GM12872 (cell line): Measurements from ENCODE around the gene SLC6A1.

Experiments used
- TF ChIP-seq, protein P1 (sequence below): IDR thresholded peaks from 3 replicates; pipeline ENCODE4 v1.5.1; 2011; ENCODE audit warnings: low read depth, mild to moderate bottlenecking, low read length, moderate library complexity; ENCODE audit not compliant: insufficient read depth

The SLC6A1 gene

DNA sequence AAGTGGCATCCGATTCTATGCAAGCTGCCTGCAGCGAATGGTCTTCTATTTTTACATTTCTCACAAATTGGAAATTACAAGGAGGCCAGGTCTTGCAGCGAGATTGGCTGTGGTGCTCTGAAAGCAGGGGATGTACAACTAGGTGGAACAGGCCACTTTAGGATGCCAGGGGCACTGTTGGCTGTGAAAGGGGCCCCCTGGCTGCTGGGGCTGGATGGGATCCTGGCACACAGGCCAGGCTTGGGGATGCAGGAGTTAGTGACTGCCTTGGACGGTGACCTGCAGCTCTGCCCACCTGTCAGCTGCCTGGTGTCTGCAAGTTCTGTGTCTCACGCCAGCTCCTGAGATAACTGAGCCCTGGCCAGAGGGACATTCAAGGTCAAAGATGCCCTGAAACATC lies 4.6 kb downstream of the SLC6A1 start:
- TF ChIP-seq, protein P1, sequence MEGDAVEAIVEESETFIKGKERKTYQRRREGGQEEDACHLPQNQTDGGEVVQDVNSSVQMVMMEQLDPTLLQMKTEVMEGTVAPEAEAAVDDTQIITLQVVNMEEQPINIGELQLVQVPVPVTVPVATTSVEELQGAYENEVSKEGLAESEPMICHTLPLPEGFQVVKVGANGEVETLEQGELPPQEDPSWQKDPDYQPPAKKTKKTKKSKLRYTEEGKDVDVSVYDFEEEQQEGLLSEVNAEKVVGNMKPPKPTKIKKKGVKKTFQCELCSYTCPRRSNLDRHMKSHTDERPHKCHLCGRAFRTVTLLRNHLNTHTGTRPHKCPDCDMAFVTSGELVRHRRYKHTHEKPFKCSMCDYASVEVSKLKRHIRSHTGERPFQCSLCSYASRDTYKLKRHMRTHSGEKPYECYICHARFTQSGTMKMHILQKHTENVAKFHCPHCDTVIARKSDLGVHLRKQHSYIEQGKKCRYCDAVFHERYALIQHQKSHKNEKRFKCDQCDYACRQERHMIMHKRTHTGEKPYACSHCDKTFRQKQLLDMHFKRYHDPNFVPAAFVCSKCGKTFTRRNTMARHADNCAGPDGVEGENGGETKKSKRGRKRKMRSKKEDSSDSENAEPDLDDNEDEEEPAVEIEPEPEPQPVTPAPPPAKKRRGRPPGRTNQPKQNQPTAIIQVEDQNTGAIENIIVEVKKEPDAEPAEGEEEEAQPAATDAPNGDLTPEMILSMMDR, result no peak

DNA sequence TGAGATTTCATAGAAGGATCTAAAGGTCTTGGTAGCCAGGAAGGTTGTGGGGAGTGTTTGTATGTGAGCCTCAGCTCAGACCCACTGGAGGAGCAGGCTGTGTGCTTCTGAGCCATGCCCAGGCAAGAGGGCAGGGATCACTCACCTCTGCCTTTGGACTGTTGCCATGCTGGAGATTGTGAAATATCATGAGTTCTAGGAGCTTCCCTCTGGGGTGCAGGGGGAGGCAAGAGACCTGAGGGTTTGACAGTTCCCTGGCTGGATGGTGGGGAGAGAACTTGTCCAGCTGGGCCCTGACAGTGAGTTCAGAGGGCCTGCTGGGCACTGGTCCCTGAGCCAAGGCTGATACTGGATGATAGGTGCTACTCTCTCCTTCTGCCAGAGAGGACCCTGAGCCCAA lies 6.0 kb downstream of the SLC6A1 start:
- TF ChIP-seq, protein P1, result no peak

DNA sequence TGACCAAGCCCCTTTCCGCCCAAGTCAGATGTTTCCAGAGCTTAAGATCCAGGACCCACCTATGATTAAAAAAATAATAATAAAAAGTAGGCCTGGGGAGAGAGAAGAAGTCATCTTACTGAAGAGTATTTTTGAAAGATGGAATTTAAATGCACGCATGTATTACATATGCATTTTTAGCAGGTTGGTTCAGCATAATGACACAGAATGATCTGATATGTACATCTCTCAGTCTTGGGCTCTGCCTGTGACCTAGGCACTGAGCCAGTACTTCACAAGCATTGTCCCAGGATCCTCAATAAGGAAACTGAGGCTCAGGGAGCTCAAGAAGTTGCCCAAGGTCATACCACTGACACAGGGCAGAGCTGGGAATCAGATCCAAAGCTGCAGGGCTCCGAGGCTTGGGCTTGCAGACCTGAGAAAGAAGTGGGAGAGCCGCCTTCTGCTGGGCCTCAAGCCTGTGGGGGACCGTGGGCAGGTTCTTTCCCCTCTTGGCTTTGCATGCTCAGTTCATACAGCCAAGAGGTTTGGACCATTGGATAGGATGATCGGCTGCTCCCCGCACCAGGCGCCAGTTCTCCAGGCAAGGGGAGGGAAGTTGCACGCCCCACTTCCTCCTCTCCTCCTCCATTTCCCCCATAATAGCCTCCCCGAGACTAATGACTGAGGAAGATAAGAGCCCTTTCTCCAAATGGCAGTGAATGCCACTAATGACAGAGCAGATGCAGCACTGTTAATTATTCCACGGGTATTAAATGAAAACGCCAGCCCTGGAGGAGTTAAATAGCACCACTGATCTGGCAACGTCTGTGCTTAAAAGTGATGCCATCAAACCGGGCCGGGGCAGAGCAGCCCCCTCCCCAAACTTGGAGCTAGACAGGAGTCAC lies 6.9 kb downstream of the SLC6A1 start:
- TF ChIP-seq, protein P1, result no peak

DNA sequence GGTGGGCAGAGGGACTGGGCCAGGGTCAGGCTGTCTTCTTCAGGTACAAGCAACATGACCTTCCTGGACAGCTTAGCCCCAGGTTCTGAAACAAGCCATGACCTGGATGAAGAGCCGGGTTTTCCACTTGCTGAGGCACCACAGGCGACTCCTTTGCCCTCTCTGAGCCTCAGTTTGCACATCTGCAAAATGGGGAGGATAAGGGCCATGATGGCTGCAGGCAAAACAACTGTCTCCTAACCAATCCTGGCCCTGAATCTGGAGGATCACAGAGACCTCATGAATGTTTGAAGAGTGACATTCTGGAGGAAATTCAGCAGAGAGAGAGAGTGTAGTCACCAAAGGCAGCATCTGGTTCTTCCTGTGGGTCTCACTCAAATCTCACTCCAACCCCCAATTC lies 8.0 kb downstream of the SLC6A1 start:
- TF ChIP-seq, protein P1, result no peak

DNA sequence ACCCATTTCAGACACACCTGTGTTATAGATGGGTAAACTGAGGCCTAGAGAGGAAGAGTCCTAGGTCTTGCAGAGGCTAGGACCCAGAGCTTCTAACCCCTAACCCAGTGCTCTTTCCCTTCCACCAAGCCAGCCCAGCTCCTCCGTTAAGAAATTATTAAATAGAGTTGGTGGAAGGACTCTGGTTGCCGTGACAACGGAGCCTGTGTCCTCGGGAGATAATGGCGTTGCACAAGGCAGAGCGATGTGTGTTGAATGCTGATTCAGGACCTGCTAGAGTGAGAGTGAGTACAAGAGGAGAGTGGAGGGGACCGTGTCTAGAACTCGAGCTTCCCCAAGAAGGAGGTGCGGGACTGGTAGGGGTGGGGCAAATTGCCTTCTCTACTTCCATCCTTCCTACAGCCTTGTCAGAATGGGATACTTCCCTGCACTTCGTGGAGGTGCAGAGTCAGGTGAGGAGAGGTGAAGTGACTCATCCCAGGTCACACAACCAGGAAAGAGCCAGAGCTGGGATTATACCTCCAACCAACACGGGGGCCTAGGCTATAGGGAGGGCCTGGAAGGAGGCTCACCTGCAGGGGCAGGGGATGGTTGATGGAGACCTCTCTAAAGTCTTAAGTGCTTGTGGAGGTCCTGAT lies 8.6 kb downstream of the SLC6A1 start:
- TF ChIP-seq, protein P1, result no peak

DNA sequence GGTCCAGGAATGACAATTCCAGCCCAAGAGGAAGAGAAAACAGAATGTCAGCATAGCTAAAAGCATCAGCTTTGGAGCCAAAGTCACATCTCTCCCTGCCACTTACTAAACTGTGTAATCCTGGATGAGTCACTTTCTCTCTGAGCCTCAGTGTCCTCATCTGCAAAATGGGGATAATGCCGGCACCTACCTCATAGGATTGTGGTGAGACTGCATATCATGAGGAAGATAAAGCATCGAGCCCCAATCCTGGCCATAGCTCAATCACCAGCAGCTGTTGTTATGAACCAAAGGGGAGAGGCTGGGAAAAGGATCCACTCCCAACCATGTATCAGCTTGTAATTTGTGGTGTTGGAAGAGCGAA lies 9.1 kb downstream of the SLC6A1 start:
- TF ChIP-seq, protein P1, result no peak

DNA sequence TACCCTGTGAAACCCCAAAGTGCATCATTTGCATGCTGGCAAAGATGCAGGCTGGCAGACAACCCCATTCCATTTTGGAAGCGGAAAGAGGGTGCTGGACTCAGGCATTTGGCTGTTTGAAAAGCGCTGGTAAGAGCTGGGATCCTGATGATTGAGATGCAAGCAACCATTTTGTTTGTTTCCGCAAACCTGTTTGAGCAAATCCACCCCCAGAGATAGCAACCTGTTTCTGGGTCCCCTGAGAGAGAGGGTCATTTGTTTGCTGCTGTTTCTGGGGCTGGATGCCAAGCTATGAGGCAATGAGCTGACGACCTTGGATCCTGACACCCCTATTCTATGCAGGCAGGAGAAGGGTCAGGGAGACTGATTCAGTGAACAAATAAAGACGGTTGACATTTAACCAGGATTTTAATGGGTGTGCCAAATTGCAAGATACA lies 9.8 kb downstream of the SLC6A1 start:
- TF ChIP-seq, protein P1, result no peak
